ENCODE data around the gene CSMD2.
"Not testable (repeated sequence)": the region's sequence is repeated elsewhere in the genome, so short reads cannot be mapped to it uniquely, and the experiment has no call there.

Gene CSMD2

DNA sequence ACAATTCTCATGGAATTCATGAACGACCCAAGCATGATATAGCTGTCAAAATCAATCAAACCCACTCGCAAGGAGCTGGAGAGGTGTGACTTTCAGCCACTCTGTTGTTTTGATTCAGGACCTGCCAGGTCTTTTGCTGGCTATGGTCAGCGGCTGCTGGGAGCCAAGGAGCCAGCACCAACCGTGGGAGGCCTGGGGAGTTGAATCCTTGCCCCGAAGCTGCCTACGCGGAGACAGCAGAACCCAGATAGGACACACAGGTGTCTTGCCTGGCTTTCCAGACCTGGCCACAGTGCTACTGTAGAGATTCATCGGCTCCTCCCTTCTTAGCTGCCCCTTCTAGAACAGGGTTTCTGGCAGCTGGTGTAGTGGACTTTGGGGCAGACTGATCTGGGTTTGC lies 649.9 kb downstream of the CSMD2 start:
- no peak for DNase-seq (ENCODE audit: low read depth in 2 of 3, low spot score in 1 of 3)

GRCh38 chr1:33512226-33513011 lies 652.6 kb downstream of the CSMD2 start:
- no peak for DNase-seq (ENCODE audit: low read depth in 2 of 3, low spot score in 1 of 3)

DNA sequence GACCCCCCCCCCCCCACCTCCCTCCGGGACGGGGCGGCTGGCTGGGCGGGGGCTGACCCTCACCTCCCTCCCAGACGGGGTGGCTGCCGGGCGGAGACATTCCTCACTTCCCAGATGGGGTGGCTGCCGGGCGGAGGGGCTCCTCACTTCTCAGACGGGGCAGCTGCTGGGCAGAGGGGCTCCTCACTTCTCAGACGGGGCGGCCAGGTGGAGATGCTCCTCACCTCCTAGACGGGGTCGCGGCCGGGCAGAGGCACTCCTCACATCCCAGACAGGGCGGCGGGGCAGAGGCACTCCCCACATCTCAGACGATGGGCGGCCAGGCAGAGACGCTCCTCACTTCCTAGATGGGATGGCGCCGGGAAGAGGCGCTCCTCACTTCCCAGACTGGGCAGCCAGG lies 655.8 kb downstream of the CSMD2 start:
- not testable (repeated sequence) for DNase-seq (ENCODE audit: low read depth in 2 of 3, low spot score in 1 of 3)

GRCh38 chr1:33508151-33508550 lies 656.9 kb downstream of the CSMD2 start:
- no peak for DNase-seq (ENCODE audit: low read depth in 2 of 3, low spot score in 1 of 3)

DNA sequence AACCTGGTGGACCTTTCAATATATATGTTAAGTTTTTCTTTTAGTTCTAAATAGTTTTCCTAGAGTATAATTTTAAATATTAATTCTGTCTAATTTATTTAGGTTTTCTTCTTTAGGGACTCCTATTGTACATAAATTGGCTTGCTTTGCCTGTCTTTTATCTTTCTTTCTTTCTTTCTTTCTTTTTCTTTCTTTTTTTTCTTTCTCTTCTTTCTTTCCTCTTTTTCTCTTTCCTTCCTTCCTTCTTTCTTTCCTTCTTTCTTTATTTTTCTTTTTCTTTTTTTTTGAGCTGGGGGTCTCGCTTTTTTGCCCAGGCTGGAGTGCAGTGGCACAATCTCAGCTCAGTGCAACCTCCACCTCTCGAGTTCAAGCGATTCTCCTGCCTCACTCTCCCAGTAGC lies 657.4 kb downstream of the CSMD2 start:
- no peak for DNase-seq (ENCODE audit: low read depth in 2 of 3, low spot score in 1 of 3)

GRCh38 chr1:33503506-33503905 lies 661.5 kb downstream of the CSMD2 start:
- no peak for DNase-seq (ENCODE audit: low read depth in 2 of 3, low spot score in 1 of 3)

- DNase-seq (ENCODE audit: low read depth in 2 of 3, low spot score in 1 of 3): no peak
Measured at GRCh38 chr1:33502726-33503125, 662.3 kb downstream of the CSMD2 start.

DNA sequence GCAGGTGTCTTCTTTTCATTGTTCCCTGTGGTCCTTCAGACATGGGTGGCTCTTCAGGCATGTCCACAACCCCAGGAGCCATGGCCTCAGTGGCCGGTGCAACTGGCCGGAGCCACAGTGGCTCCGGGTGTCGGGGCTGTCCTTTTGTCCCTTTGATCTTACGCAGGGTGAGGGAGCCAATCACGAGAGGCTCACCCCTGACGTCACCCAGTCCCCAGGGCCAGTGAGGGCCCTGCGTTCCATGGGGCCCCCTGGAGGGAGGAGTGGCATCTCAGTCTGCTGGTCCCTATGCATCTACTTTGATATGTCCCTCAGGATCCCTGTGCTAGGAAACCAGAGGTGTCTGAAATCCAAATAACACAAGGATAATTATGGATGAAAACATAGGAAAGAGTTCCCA lies 663.3 kb downstream of the CSMD2 start:
- DNase-seq (ENCODE audit: low read depth in 2 of 3, low spot score in 1 of 3): no peak

GRCh38 chr1:33501309-33501708 lies 663.7 kb downstream of the CSMD2 start:
- no peak for DNase-seq (ENCODE audit: low read depth in 2 of 3, low spot score in 1 of 3)

DNA sequence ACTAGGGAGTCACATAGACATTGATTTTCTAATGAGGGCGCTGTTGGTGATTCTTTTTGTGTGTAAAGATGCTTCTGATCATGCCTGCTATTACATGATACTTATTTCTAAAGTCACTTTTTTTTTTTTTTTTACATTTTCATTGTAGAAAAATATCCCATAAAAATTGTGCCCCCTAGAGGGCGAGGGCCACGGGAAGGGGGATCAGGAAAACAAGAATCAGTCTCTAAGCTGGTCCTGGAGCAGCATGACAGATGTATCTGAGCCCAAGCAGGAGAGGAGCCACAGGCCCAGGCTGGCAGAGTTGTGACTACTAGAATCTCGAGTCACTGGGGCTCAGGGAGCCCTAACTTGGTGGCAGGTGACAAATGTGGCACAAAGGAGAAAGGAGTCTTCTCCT lies 664.5 kb downstream of the CSMD2 start:
- DNase-seq (ENCODE audit: low read depth in 2 of 3, low spot score in 1 of 3): no peak

- DNase-seq (ENCODE audit: low read depth in 2 of 3, low spot score in 1 of 3): no peak
Measured at GRCh38 chr1:33497410-33497809, 667.6 kb downstream of the CSMD2 start.

GRCh38 chr1:33494929-33495328 lies 670.1 kb downstream of the CSMD2 start:
- no peak for DNase-seq (ENCODE audit: low read depth in 2 of 3, low spot score in 1 of 3)

DNA sequence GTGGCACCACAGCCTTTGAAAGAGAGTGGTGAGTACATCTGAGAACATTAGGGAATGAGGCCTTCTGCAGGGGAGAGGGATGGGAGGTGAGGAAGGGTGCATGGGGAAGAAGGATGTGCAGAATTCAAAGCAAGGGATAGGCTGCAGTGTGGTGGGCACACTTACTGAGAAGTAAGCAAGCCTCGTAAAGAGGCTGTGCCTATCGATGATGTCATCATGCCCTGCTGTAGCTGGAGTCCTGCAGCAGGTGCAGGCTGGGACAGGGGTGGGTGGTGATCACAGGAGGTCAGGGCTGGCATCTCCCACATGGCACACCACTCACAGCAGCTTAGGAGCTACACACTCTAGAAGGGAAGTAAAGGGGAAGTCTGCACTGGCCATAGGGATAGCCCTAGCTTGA lies 676.4 kb downstream of the CSMD2 start:
- DNase-seq (ENCODE audit: low read depth in 2 of 3, low spot score in 1 of 3): no peak

GRCh38 chr1:33482412-33482811 lies 682.6 kb downstream of the CSMD2 start:
- DNase-seq (ENCODE audit: low read depth in 2 of 3, low spot score in 1 of 3): no peak

DNA sequence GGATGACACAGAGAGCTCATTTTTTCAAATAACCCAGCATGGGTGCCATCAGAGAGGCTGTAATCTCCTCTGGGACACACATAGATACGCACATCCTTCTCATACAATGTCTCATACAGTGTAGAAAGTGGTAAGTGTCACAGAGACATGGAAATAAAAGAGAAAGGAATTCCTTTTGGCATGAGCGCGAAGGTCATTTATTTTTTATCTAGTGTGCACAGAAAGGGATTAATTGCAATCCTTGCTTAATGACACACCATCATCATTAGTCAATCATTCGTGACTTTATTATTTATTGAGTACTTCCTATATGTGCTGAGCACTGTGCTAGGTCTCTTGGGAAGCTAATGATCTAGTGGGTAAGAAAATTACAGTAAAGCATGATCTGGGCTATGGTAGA lies 687.6 kb downstream of the CSMD2 start:
- no peak for DNase-seq (ENCODE audit: low read depth in 2 of 3, low spot score in 1 of 3)

GRCh38 chr1:33473900-33474299 lies 691.1 kb downstream of the CSMD2 start:
- DNase-seq (ENCODE audit: low read depth in 2 of 3, low spot score in 1 of 3): no peak

DNA sequence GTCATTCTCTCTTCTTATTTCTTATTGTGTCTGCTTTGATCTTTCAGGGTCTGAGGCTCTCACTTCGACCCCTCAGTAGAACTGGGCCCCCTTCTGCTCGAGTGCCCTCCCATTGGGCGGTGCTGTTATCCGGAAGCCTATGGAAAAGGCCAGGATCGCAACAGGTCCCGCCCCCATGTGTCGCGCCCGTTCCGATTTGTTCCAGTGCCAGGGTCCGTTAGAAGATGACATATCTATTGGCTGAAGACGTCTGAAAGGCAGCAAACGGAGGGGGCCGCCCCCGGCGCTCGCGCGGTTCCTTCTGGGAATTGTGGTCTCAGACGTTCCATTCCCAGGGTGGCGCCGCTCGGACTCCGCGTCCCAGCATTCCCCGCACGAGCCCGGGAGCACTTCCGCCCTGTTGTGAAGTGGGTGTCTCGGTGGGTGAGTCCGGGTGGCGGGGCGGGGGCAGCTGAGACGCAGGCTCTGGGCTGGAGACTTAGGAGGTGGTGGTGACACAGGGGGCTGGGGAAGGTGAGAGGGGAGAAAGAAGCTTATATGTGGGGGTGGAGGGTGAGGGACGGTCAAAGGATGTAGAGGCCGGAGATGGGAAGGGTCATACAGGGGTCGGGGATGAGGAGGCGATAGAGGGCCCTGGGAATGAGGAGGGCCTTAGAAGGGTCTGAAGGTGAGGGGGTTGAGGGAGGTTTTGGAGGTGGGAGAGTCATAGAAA lies 692.6 kb downstream of the CSMD2 start, which contains the start of gene ZSCAN20:
Gene ZSCAN20 (plus strand): TSS at position 377 of the 712 bp plus-strand sequence. CDS start 6,644 bp downstream, outside the sequence.
- DNase-seq (ENCODE audit: low read depth in 2 of 3, low spot score in 1 of 3): peak; percentile 86 to 90 (median 89)

GRCh38 chr1:33471416-33471815 lies 693.6 kb downstream of the CSMD2 start:
- DNase-seq (ENCODE audit: low read depth in 2 of 3, low spot score in 1 of 3): no peak

DNA sequence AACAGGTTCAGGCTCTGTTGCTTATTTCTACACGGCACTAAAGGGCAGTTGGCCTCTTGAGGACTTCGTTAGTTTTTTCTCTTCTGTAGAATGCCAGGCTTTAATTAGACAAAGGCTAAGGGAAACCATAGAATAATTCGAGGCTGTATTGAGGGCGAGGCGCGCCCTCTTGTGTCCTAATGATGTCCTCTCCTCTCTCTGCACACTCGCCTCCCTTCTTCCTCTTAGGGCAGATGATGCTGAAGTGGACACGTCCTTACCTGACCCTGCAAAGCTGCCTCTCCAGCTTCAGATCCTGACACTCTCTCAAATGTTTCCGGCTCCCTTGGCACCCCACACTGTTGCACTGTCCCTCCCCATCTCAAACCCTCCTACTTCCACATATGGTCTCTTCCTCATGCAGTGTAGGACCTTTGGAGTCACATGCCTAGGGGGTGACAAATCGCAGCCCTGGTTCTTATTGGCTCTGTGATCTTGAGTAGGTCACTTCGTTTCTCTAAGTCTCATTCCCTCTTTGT lies 694.5 kb downstream of the CSMD2 start:
- DNase-seq (ENCODE audit: low read depth in 2 of 3, low spot score in 1 of 3): peak; percentile 28 to 49 (median 37)

- DNase-seq (ENCODE audit: low read depth in 2 of 3, low spot score in 1 of 3): no peak
Measured at GRCh38 chr1:33469691-33470090, 695.3 kb downstream of the CSMD2 start.

DNA sequence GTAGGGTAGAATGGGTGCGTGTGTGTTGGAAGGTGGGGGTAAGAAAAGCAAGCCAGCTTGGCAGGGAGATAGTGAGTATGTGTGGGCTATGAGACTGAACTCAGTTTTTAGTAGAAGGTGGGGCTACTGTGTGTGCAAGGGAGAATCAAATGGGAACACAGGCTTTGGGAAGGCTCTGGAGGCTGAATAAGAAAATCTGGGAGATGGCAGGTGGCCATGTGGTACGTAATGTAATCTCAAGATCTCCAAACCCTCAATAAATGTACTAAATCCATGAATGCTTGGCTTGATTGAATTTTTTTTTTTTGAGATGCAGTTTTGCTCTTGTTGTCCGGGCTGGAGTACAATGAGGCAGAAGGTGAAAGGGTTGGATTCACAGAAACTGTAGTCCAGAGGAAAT lies 696.1 kb downstream of the CSMD2 start:
- no peak for DNase-seq (ENCODE audit: low read depth in 2 of 3, low spot score in 1 of 3)

DNA sequence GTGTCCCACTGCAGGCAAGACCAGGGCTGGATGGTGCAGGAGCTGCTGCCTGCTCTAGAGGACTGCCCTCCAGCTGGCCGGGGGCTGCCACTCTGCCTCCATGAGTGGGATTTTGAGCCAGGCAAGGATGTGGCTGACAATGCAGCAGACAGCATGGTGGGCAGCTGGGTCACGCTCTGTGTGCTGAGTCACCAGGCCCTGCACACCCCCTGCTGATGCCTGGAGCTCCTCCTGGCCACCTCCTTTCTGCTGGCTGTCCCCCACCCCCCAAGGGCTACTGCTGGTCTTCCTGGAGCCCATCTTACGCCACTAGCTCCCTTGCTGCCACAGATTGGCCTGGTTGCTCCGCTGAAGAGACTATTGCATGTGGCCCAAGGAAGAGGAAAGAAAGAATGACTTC lies 696.5 kb downstream of the CSMD2 start:
- no peak for DNase-seq (ENCODE audit: low read depth in 2 of 3, low spot score in 1 of 3)

Data from stimulated activated CD4-positive, alpha-beta T cell treated with anti-CD3 and anti-CD28 coated beads, Interleukin-12 subunit alpha, Interleukin-12 subunit beta, amount 100 ng/mL, for 48 hours (primary cell).